CD14-positive monocyte (primary cell): ENCODE results near the gene ADIG. TPM values are rescaled to one million over a fixed set of nuclear protein-coding genes. Genes with fewer than 3 reads are reported as not detected.

ENCODE experiments used
- DNase-seq, 3 donors: peaks; one replicate each; pipeline ENCODE4 v3.0.0-alpha.2; 2011 to 2022
- H2AFZ ChIP-seq: 2 replicates; pipeline ENCODE4 v1.6.0; 2012; ENCODE audit warnings: mild to moderate bottlenecking, low read depth, low read length, inconsistent platforms; ENCODE audit not compliant: insufficient read depth, poor library complexity, severe bottlenecking
- H3K27ac ChIP-seq, 2 donors: 1 replicate in 1 of 2; 2 replicates in 1 of 2; pipeline ENCODE4 v1.5.1; 2012 to 2013; ENCODE audit warnings: low read length in 2 of 2, control low read depth in 1 of 2, inconsistent platforms in 1 of 2, low read depth in 1 of 2, mild to moderate bottlenecking in 1 of 2
- H3K27me3 ChIP-seq, 2 donors: one replicate each; pipeline versions ENCODE4 v1.6.0 to v1.6.1; 2011 to 2013; ENCODE audit warnings: low read length in 2 of 2; ENCODE audit not compliant: control insufficient read depth in 2 of 2, insufficient read depth in 2 of 2
- H3K36me3 ChIP-seq, 2 donors: replicated peaks in 1 of 2; 1 replicate in 1 of 2; 2 replicates in 1 of 2; pipeline versions ENCODE4 v1.5.1 to v1.6.1; 2012 to 2013; ENCODE audit warnings: low read length in 2 of 2, control low read depth in 1 of 2, inconsistent platforms in 1 of 2, mild to moderate bottlenecking in 1 of 2; ENCODE audit not compliant: insufficient read depth in 2 of 2, control insufficient read depth in 1 of 2
- H3K4me1 ChIP-seq, 2 donors: 1 replicate in 1 of 2; 2 replicates in 1 of 2; pipeline versions ENCODE4 v1.5.1 to v1.6.1; 2012 to 2013; ENCODE audit warnings: low read length in 2 of 2, control low read depth in 1 of 2, inconsistent platforms in 1 of 2, mild to moderate bottlenecking in 1 of 2, moderate library complexity in 1 of 2; ENCODE audit not compliant: insufficient read depth in 2 of 2, control insufficient read depth in 1 of 2
- H3K4me2 ChIP-seq: replicated peaks from 2 replicates; pipeline ENCODE3; 2012; ENCODE audit warnings: low read length, moderate library complexity, mild to moderate bottlenecking; ENCODE audit not compliant: poor library complexity, severe bottlenecking; ENCODE audit errors: extremely low read depth
- H3K4me3 ChIP-seq, 3 experiments: fragments of 200-600 bp in 1 of 3; sonication (generic) in 1 of 3; replicated peaks in 1 of 3; 1 replicate in 2 of 3; 2 replicates in 1 of 3; pipeline ENCODE4 v1.5.1; 2011 to 2013; ENCODE audit warnings: low read length in 3 of 3, mild to moderate bottlenecking in 3 of 3, control low read depth in 2 of 3, low read depth in 2 of 3, inconsistent platforms in 1 of 3, moderate library complexity in 1 of 3
- H3K79me2 ChIP-seq: 2 replicates; pipeline ENCODE4 v1.6.0; 2012; ENCODE audit warnings: mild to moderate bottlenecking, control low read depth, inconsistent platforms, low read length, moderate library complexity; ENCODE audit not compliant: insufficient read depth
- H3K9ac ChIP-seq: 2 replicates; pipeline ENCODE4 v1.6.0; 2017; ENCODE audit warnings: low read length, mild to moderate bottlenecking; ENCODE audit not compliant: insufficient read depth, poor library complexity, severe bottlenecking
- H3K9me3 ChIP-seq, 2 donors: replicated peaks in 1 of 2; 1 replicate in 1 of 2; 2 replicates in 1 of 2; pipeline versions ENCODE4 v1.5.1 to v1.6.1; 2012 to 2013; ENCODE audit warnings: low read length in 2 of 2, control low read depth in 1 of 2; ENCODE audit not compliant: control insufficient read depth in 1 of 2, insufficient read depth in 1 of 2
- H4K20me1 ChIP-seq: 2 replicates; pipeline ENCODE4 v1.6.0; 2012; ENCODE audit warnings: mild to moderate bottlenecking, low read length, control low read depth, moderate library complexity; ENCODE audit not compliant: insufficient read depth
- H3K27ac Mint-ChIP-seq, 7 donors: one replicate each; pipeline ENCODE4 v1.8.0; 2020; ENCODE audit warnings: mild to moderate bottlenecking in 7 of 7, mixed read lengths in 7 of 7, moderate library complexity in 6 of 7, inconsistent platforms in 2 of 7
- H3K27me3 Mint-ChIP-seq, 3 donors: one replicate each; pipeline ENCODE4 v1.8.0; 2021 to 2022; ENCODE audit warnings: low read depth in 3 of 3, mild to moderate bottlenecking in 3 of 3, mixed read lengths in 3 of 3, moderate library complexity in 3 of 3, inconsistent platforms in 1 of 3
- H3K36me3 Mint-ChIP-seq, 2 donors: one replicate each; pipeline ENCODE4 v1.8.0; 2020; ENCODE audit warnings: mixed read lengths in 2 of 2, inconsistent platforms in 1 of 2, mild to moderate bottlenecking in 1 of 2
- H3K4me1 Mint-ChIP-seq: one replicate; pipeline ENCODE4 v1.8.0; 2020; ENCODE audit warnings: mild to moderate bottlenecking, mixed read lengths
- H3K4me3 Mint-ChIP-seq, 2 donors: one replicate each; pipeline ENCODE4 v1.8.0; 2020; ENCODE audit warnings: mild to moderate bottlenecking in 2 of 2, mixed read lengths in 2 of 2, moderate library complexity in 1 of 2
- H3K9me3 Mint-ChIP-seq, 7 donors: one replicate each; pipeline ENCODE4 v1.8.0; 2020 to 2022; ENCODE audit warnings: mixed read lengths in 7 of 7, mild to moderate bottlenecking in 6 of 7, moderate library complexity in 6 of 7, inconsistent platforms in 2 of 7
- CTCF ChIP-seq: fragments of 200-600 bp; IDR thresholded peaks from one replicate; pipeline ENCODE4 v1.8.0; 2022; ENCODE audit warnings: antibody characterized with exemption, mild to moderate bottlenecking
- WGBS: methylation state at CpG from one replicate; pipeline ENCODE4 v1.1.5; 2013; ENCODE audit warnings: missing lambda C conversion rate; ENCODE audit not compliant: insufficient coverage; 5-methylcytosine and 5-hydroxymethylcytosine counted together
- intact Hi-C, 2 donors: fragments of 100-400 bp; cut with micrococcal nuclease; formaldehyde crosslinking; loops; one replicate each; pipeline versions ENCODE4 v1.15.0 to v1.15.1; 2023
- polyA plus RNA-seq, 3 donors: library from polyadenylated mRNA; depleted of rRNA in 1 of 3; unstranded in 2 of 3; stranded (reverse) in 1 of 3; fragments of 300-500 nt in 2 of 3; fragments of >200 nt in 1 of 3; fragmentation: Illumina TruSeq in 2 of 3; gene quantifications; 1 replicate in 2 of 3; 2 replicates in 1 of 3; pipeline ENCODE4 v1.2.3, GENCODE V29; 2012 to 2021

The ADIG gene
- polyA plus RNA-seq, 3 donors = not detected

- no peaks in the 10 kb centered on the region for H3K27me3 Mint-ChIP-seq
- Histone ChIP-seq H3K4me1 (no peaks in the 10 kb centered on the region), H3K9me3 (no peaks in the 10 kb centered on the region), H3K27ac (no peak overlapping the region), H3K9ac (no peak overlapping the region), H3K36me3 (peaks cover 85 to 100% of the 10 kb centered on the region in 2 donors), H2AFZ (no peak overlapping the region), H3K4me2 (no peak overlapping the region), H3K4me3 (no peak overlapping the region), H3K27me3 (no peaks in the 10 kb centered on the region), H4K20me1 (no peaks in the 10 kb centered on the region), H3K79me2 (no peaks in the 10 kb centered on the region)
- no peak for DNase-seq
- H3K27ac Mint-ChIP-seq = no peak overlapping the region
- TF ChIP-seq CTCF = no peak
- H3K9me3 Mint-ChIP-seq = no peaks in the 10 kb centered on the region
- peaks cover 48 to 50% of the 10 kb centered on the region in 2 donors for H3K36me3 Mint-ChIP-seq
- intact Hi-C loops = no loop called here
- no peak overlapping the region for H3K4me3 Mint-ChIP-seq
- no peaks in the 10 kb centered on the region for H3K4me1 Mint-ChIP-seq
Observed at GRCh38 chr20:38555395-38555794, 25.6 kb upstream of the ADIG start.

- H4K20me1 ChIP-seq = no peaks in the 10 kb centered on the region
- no CpG with 5 or more reads among the region's 2 CpGs for WGBS
- H3K27ac ChIP-seq = no peak overlapping the region
- Mint-ChIP-seq H3K4me3 (no peak overlapping the region), H3K4me1 (no peaks in the 10 kb centered on the region), H3K9me3 (no peaks in the 10 kb centered on the region), H3K36me3 (peaks cover 61 to 62% of the 10 kb centered on the region in 2 donors), H3K27ac (no peak overlapping the region), H3K27me3 (no peaks in the 10 kb centered on the region)
- H3K27me3 ChIP-seq = no peaks in the 10 kb centered on the region
- H3K36me3 ChIP-seq = peaks cover 82 to 100% of the 10 kb centered on the region in 2 donors
- H3K9me3 ChIP-seq = no peaks in the 10 kb centered on the region
- H2AFZ ChIP-seq = no peak overlapping the region
- H3K4me1 ChIP-seq = no peaks in the 10 kb centered on the region
- H3K79me2 ChIP-seq = no peaks in the 10 kb centered on the region
- no peak for DNase-seq
- no peak overlapping the region for H3K4me3 ChIP-seq
- no peak for TF ChIP-seq CTCF
- intact Hi-C loops = no loop called here
- H3K4me2 ChIP-seq = no peak overlapping the region
- H3K9ac ChIP-seq = no peak overlapping the region
Observed at GRCh38 chr20:38557174-38557573, 23.8 kb upstream of the ADIG start.
